ENCODE results near the gene CD52. TPM values are rescaled to one million over a fixed set of nuclear protein-coding genes. Genes with fewer than 3 reads are reported as not detected.

The CD52 gene
- total RNA-seq, 1 donor from 2014 or later, result 449 TPM

DNA sequence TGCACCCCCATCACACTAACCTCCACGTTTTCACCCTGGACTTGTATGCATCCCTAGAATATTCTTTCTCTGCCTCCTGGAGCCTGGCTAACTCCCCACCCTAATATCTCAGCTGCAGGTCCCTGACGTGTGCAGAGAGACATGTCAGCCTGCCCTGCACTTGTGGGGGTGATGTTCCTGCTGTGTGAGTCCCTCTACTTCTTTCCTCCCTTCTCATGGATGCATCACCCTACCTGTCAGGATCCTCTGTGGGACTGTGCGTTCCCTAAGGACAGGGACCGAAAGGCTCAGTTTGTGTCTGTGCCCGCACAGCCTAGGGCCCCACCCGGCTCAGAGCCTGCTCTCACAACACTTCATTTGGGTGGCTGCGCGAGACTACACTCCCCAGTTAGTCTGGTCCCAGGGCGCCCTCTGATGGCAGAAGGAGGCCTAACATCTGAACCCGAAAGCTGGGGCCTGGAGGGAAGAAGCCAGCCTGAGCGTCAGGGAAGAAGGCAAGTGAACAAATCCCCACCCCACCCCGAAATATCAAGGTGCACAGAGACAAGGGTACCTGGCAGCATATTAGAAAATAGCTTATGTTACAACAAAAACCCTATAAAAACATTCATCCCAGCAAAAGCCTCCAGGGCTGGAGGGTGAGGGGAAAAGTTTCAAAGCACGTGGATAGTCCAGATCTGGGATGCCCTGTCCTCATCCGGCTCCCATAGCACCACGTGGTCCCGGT lies 3.7 kb downstream of the CD52 start:
- Mint-ChIP-seq H3K4me1 (peaks cover 69% of the 10 kb centered on the region), H3K27me3 (no peaks in the 10 kb centered on the region), H3K36me3 (ENCODE audit: low read depth) (peaks cover 51% of the 10 kb centered on the region), H3K4me3 (peak overlapping the region; percentile 87), H3K27ac (peak overlapping the region; percentile 98), H3K9me3 (no peaks in the 10 kb centered on the region)
- DNase-seq (peak; percentile 91), ATAC-seq (ENCODE audit: low read depth) (peak; percentile 71)
- intact Hi-C loops (cut with micrococcal nuclease), result loop anchor here (1.0 to 5.0 kb wide), 8 partner anchors 32 to 216 kb away; partner anchors contain the start of gene ZNF593
- TF ChIP-seq, protein P1, sequence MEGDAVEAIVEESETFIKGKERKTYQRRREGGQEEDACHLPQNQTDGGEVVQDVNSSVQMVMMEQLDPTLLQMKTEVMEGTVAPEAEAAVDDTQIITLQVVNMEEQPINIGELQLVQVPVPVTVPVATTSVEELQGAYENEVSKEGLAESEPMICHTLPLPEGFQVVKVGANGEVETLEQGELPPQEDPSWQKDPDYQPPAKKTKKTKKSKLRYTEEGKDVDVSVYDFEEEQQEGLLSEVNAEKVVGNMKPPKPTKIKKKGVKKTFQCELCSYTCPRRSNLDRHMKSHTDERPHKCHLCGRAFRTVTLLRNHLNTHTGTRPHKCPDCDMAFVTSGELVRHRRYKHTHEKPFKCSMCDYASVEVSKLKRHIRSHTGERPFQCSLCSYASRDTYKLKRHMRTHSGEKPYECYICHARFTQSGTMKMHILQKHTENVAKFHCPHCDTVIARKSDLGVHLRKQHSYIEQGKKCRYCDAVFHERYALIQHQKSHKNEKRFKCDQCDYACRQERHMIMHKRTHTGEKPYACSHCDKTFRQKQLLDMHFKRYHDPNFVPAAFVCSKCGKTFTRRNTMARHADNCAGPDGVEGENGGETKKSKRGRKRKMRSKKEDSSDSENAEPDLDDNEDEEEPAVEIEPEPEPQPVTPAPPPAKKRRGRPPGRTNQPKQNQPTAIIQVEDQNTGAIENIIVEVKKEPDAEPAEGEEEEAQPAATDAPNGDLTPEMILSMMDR (IDR thresholded peaks at IDR 0.05), result peak; percentile 32
- ChIA-PET POLR2A (interaction anchor here (0.6 to 14.1 kb wide), 11 partner anchors 14 to 152 kb away, joined by 4 to 1638 read pairs (median 6); partner anchors contain the start of genes CEP85, SH3BGRL3, UBXN11 and ZNF593), CTCF (interaction anchor here (0.6 to 11.7 kb wide), 27 partner anchors 12 to 426 kb away, joined by 3 to 372 read pairs (median 3); partner anchors contain the start of genes C1orf232, CEP85, CNKSR1 and SH3BGRL3)

DNA sequence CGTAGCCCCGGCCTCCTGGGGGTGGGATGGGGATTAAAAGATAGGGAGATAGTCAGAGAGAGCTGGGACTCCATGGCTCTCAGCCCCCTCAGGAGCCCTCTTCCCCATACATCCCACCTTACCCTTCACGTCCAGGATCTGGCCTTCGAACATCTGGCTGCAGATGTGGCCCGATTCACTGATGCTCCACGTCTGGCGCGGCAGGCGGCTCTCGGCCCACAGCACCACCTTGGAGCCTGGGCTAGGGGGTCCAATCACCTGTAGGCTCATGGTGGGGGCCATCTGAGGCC lies 4.2 kb downstream of the CD52 start:
- H3K27ac Mint-ChIP-seq, result no peak overlapping the region
- CTCF ChIA-PET, result interaction anchor here (0.6 to 11.7 kb wide), 26 partner anchors 12 to 426 kb away, joined by 3 to 372 read pairs (median 4); partner anchors contain the start of genes C1orf232, CEP85, CNKSR1 and SH3BGRL3
- POLR2A ChIA-PET, result interaction anchor here (1.0 to 14.1 kb wide), 5 partner anchors 14 to 152 kb away, joined by 4 to 1638 read pairs (median 8); partner anchors contain the start of genes SH3BGRL3, UBXN11 and ZNF593
- intact Hi-C loops (cut with micrococcal nuclease), result loop anchor here (5.0 kb wide), 1 partner anchor 95 kb away; no protein-coding TSS in a partner anchor
- H3K4me1 Mint-ChIP-seq, result peaks cover 64% of the 10 kb centered on the region
- no peak overlapping the region for H3K4me3 Mint-ChIP-seq
- H3K9me3 Mint-ChIP-seq, result no peaks in the 10 kb centered on the region
- DNase-seq (no peak), ATAC-seq (ENCODE audit: low read depth) (no peak)
- TF ChIP-seq, protein P1 (IDR thresholded peaks at IDR 0.05), result no peak
- H3K36me3 Mint-ChIP-seq (ENCODE audit: low read depth), result peaks cover 51% of the 10 kb centered on the region
- no peaks in the 10 kb centered on the region for H3K27me3 Mint-ChIP-seq

DNA sequence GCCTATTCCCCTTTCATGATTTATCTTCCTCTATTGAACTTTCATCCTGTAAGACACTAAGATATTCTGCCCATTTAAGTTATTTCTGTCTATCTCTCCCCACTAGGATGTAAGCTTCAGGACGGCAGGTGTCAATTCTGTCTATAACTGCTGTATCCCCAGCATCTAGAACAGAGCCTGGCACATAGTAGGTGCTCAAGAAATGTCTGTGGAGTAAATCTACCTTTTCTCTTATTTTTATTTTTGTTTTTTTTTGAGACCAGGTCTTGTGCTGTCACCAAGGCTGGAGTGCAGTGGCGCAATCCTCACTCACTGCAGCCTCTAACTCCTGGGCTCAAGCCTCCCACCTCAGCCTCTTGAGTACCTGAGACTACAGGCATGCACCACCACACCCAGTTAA lies 5.6 kb downstream of the CD52 start:
- H3K4me1 Mint-ChIP-seq, result peaks cover 50% of the 10 kb centered on the region
- POLR2A ChIA-PET, result interaction anchor here (0.7 to 14.1 kb wide), 3 partner anchors 9 to 39 kb away, joined by 3 to 1638 read pairs (median 3); partner anchors contain the start of gene SH3BGRL3
- no peak overlapping the region for H3K4me3 Mint-ChIP-seq
- H3K36me3 Mint-ChIP-seq (ENCODE audit: low read depth), result peaks cover 43% of the 10 kb centered on the region
- TF ChIP-seq, protein P1 (IDR thresholded peaks at IDR 0.05), result no peak
- H3K9me3 Mint-ChIP-seq, result no peaks in the 10 kb centered on the region
- peak overlapping the region; percentile 73 for H3K27ac Mint-ChIP-seq
- ATAC-seq (ENCODE audit: low read depth) (no peak), DNase-seq (no peak)
- CTCF ChIA-PET, result interaction anchor here (1.9 to 11.7 kb wide), 5 partner anchors 35 to 428 kb away, joined by 4 to 372 read pairs (median 35); partner anchors contain the start of genes C1orf232, SH3BGRL3 and ZNF593
- no peaks in the 10 kb centered on the region for H3K27me3 Mint-ChIP-seq
- intact Hi-C loops (cut with micrococcal nuclease), result loop anchor here (5.0 kb wide), 1 partner anchor 94 kb away; no protein-coding TSS in a partner anchor

DNA sequence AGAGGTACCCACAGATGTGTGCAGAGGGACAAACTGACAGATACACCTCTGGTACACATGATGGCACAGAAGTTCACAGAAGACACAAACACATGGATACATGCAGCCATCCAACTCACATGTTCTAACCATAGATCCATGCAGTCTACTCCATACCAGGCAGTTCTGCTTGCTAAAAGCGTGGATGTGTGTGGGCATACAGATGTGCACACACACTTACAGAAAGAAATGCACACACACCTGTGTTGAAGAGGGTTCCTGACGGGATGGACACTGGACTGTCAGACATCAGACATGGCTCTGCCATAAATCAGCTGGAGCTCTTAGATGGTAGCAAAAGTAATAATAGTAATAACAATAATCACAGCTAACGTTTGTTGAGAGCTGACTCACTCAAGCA lies 6.8 kb downstream of the CD52 start:
- ChIA-PET POLR2A (interaction anchor here (14.1 kb wide), 1 partner anchor 40 kb away, joined by 1638 read pairs; the partner anchor contains the start of gene SH3BGRL3), CTCF (interaction anchor here (1.0 to 11.7 kb wide), 2 partner anchors 36 to 155 kb away, joined by 4 to 372 read pairs; partner anchors contain the start of gene ZNF593)
- no peaks in the 10 kb centered on the region for H3K9me3 Mint-ChIP-seq
- H3K4me1 Mint-ChIP-seq, result peaks cover 41% of the 10 kb centered on the region
- intact Hi-C loops (cut with micrococcal nuclease), result loop anchor here (5.0 kb wide), 1 partner anchor 93 kb away; no protein-coding TSS in a partner anchor
- ATAC-seq (ENCODE audit: low read depth) (no peak), DNase-seq (no peak)
- H3K36me3 Mint-ChIP-seq (ENCODE audit: low read depth), result peaks cover 35% of the 10 kb centered on the region
- TF ChIP-seq, protein P1 (IDR thresholded peaks at IDR 0.05), result no peak
- no peaks in the 10 kb centered on the region for H3K27me3 Mint-ChIP-seq
- peak overlapping the region; percentile 71 for H3K27ac Mint-ChIP-seq
- no peak overlapping the region for H3K4me3 Mint-ChIP-seq

DNA sequence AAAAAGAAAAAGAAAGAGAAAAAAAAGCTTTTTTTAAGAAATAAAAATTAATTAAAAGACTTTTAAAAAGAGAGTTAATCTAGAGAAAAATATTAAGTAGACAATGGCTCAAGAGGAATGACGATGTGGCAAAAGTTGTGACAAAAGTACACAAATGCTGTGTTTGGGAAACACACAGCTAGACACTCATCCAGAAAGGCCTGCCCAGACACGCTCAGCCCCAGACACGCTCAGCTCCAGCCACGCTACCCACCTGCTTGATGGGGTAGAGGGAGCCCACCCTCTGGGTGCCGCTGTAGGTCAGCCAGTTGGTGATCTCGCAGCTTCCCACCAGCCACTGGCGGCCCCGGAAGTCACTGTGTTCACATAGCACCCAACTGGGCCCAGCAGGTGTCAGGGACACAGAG lies 10.2 kb downstream of the CD52 start:
- Mint-ChIP-seq H3K4me3 (no peak overlapping the region), H3K4me1 (peaks cover 7% of the 10 kb centered on the region), H3K9me3 (no peaks in the 10 kb centered on the region), H3K36me3 (ENCODE audit: low read depth) (peaks cover 14% of the 10 kb centered on the region), H3K27me3 (no peaks in the 10 kb centered on the region), H3K27ac (no peak overlapping the region)
- ATAC-seq (ENCODE audit: low read depth), result no peak
- CTCF ChIA-PET, result no interaction called here
- intact Hi-C loops (cut with micrococcal nuclease), result no loop called here
- DNase-seq, result no peak
- POLR2A ChIA-PET, result no interaction called here
- TF ChIP-seq, protein P1 (IDR thresholded peaks at IDR 0.05), result no peak

All from activated B cell treated with CpG ODN at 0.5 μM for 24 hours (primary cell).